ENCODE measurements around the gene RASSF8.

DNA sequence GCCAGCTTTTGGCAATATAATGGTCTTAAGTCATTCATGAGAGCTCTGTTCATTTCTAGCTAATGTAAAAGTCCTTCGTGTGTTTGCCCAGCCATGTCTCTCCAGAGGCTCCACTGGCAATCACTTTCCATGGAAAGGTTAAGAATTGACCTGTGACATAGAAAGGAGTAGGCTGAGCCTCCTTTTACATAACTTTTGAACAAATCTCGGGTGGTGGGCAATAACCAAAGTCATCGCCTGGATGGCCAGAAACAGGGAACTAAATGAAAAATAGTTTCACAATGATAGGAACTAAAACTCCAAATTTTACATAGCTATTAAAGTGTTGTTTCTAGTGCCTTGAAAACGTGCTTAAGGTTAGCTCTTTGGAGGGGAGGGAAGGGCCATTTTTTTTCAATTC lies 159.8 kb downstream of the RASSF8 start:
- TF ChIP-seq, protein P1, sequence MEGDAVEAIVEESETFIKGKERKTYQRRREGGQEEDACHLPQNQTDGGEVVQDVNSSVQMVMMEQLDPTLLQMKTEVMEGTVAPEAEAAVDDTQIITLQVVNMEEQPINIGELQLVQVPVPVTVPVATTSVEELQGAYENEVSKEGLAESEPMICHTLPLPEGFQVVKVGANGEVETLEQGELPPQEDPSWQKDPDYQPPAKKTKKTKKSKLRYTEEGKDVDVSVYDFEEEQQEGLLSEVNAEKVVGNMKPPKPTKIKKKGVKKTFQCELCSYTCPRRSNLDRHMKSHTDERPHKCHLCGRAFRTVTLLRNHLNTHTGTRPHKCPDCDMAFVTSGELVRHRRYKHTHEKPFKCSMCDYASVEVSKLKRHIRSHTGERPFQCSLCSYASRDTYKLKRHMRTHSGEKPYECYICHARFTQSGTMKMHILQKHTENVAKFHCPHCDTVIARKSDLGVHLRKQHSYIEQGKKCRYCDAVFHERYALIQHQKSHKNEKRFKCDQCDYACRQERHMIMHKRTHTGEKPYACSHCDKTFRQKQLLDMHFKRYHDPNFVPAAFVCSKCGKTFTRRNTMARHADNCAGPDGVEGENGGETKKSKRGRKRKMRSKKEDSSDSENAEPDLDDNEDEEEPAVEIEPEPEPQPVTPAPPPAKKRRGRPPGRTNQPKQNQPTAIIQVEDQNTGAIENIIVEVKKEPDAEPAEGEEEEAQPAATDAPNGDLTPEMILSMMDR (conservative IDR thresholded peaks at IDR 0.05; ENCODE audit: low read depth in 2 of 2): no peak
- TF ChIP-seq EZH2 (IDR thresholded peaks at IDR 0.05; ENCODE audit: low read depth, unreplicated experiment) (no peak), CREB1 (CRISPR knock-in tag; IDR thresholded peaks at IDR 0.05; ENCODE audit: low read depth) (no peak), POLR2AphosphoS5 (IDR thresholded peaks at IDR 0.05; ENCODE audit: low read depth) (no peak), EZH2phosphoT487 (IDR thresholded peaks at IDR 0.05; ENCODE audit: unreplicated experiment) (no peak), JUNB (IDR thresholded peaks at IDR 0.05; ENCODE audit: unreplicated experiment) (no peak), NANOG (IDR thresholded peaks at IDR 0.05; ENCODE audit: borderline replicate concordance) (no peak), ZNF114 (CRISPR knock-in tag; IDR thresholded peaks at IDR 0.05) (no peak), ZNF331 (CRISPR knock-in tag; IDR thresholded peaks at IDR 0.05; ENCODE audit: low read depth) (no peak), STAT1 (IDR thresholded peaks at IDR 0.05; ENCODE audit: unreplicated experiment) (no peak)
- TF ChIP-seq, protein P2, sequence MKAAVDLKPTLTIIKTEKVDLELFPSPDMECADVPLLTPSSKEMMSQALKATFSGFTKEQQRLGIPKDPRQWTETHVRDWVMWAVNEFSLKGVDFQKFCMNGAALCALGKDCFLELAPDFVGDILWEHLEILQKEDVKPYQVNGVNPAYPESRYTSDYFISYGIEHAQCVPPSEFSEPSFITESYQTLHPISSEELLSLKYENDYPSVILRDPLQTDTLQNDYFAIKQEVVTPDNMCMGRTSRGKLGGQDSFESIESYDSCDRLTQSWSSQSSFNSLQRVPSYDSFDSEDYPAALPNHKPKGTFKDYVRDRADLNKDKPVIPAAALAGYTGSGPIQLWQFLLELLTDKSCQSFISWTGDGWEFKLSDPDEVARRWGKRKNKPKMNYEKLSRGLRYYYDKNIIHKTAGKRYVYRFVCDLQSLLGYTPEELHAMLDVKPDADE (IDR thresholded peaks at IDR 0.05): no peak
- TF ChIP-seq, protein P3, sequence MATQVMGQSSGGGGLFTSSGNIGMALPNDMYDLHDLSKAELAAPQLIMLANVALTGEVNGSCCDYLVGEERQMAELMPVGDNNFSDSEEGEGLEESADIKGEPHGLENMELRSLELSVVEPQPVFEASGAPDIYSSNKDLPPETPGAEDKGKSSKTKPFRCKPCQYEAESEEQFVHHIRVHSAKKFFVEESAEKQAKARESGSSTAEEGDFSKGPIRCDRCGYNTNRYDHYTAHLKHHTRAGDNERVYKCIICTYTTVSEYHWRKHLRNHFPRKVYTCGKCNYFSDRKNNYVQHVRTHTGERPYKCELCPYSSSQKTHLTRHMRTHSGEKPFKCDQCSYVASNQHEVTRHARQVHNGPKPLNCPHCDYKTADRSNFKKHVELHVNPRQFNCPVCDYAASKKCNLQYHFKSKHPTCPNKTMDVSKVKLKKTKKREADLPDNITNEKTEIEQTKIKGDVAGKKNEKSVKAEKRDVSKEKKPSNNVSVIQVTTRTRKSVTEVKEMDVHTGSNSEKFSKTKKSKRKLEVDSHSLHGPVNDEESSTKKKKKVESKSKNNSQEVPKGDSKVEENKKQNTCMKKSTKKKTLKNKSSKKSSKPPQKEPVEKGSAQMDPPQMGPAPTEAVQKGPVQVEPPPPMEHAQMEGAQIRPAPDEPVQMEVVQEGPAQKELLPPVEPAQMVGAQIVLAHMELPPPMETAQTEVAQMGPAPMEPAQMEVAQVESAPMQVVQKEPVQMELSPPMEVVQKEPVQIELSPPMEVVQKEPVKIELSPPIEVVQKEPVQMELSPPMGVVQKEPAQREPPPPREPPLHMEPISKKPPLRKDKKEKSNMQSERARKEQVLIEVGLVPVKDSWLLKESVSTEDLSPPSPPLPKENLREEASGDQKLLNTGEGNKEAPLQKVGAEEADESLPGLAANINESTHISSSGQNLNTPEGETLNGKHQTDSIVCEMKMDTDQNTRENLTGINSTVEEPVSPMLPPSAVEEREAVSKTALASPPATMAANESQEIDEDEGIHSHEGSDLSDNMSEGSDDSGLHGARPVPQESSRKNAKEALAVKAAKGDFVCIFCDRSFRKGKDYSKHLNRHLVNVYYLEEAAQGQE (IDR thresholded peaks at IDR 0.05; ENCODE audit: unreplicated experiment): no peak
- TF ChIP-seq, protein P4, sequence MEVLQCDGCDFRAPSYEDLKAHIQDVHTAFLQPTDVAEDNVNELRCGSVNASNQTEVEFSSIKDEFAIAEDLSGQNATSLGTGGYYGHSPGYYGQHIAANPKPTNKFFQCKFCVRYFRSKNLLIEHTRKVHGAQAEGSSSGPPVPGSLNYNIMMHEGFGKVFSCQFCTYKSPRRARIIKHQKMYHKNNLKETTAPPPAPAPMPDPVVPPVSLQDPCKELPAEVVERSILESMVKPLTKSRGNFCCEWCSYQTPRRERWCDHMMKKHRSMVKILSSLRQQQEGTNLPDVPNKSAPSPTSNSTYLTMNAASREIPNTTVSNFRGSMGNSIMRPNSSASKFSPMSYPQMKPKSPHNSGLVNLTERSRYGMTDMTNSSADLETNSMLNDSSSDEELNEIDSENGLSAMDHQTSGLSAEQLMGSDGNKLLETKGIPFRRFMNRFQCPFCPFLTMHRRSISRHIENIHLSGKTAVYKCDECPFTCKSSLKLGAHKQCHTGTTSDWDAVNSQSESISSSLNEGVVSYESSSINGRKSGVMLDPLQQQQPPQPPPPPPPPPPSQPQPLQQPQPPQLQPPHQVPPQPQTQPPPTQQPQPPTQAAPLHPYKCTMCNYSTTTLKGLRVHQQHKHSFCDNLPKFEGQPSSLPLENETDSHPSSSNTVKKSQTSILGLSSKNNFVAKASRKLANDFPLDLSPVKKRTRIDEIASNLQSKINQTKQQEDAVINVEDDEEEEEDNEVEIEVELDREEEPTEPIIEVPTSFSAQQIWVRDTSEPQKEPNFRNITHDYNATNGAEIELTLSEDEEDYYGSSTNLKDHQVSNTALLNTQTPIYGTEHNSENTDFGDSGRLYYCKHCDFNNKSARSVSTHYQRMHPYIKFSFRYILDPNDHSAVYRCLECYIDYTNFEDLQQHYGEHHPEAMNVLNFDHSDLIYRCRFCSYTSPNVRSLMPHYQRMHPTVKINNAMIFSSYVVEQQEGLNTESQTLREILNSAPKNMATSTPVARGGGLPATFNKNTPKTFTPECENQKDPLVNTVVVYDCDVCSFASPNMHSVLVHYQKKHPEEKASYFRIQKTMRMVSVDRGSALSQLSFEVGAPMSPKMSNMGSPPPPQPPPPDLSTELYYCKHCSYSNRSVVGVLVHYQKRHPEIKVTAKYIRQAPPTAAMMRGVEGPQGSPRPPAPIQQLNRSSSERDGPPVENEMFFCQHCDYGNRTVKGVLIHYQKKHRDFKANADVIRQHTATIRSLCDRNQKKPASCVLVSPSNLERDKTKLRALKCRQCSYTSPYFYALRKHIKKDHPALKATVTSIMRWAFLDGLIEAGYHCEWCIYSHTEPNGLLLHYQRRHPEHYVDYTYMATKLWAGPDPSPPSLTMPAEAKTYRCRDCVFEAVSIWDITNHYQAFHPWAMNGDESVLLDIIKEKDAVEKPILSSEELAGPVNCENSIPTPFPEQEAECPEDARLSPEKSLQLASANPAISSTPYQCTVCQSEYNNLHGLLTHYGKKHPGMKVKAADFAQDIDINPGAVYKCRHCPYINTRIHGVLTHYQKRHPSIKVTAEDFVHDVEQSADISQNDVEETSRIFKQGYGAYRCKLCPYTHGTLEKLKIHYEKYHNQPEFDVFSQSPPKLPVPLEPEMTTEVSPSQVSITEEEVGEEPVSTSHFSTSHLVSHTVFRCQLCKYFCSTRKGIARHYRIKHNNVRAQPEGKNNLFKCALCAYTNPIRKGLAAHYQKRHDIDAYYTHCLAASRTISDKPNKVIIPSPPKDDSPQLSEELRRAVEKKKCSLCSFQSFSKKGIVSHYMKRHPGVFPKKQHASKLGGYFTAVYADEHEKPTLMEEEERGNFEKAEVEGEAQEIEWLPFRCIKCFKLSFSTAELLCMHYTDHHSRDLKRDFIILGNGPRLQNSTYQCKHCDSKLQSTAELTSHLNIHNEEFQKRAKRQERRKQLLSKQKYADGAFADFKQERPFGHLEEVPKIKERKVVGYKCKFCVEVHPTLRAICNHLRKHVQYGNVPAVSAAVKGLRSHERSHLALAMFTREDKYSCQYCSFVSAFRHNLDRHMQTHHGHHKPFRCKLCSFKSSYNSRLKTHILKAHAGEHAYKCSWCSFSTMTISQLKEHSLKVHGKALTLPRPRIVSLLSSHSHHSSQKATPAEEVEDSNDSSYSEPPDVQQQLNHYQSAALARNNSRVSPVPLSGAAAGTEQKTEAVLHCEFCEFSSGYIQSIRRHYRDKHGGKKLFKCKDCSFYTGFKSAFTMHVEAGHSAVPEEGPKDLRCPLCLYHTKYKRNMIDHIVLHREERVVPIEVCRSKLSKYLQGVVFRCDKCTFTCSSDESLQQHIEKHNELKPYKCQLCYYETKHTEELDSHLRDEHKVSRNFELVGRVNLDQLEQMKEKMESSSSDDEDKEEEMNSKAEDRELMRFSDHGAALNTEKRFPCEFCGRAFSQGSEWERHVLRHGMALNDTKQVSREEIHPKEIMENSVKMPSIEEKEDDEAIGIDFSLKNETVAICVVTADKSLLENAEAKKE (CRISPR knock-in tag; IDR thresholded peaks at IDR 0.05): no peak
